GM12872 (cell line): ENCODE results near the gene SDHAF4.

Experiments
- CTCF ChIP-seq: IDR thresholded peaks from 3 replicates; pipeline ENCODE4 v1.5.1; 2011; ENCODE audit warnings: low read depth, mild to moderate bottlenecking, low read length, moderate library complexity; ENCODE audit not compliant: insufficient read depth

SDHAF4 gene

GRCh38 chr6:70599187-70599586 lies 32.5 kb downstream of the SDHAF4 start:
- TF ChIP-seq CTCF: no peak

- TF ChIP-seq CTCF: no peak
Measured at GRCh38 chr6:70601014-70601413, 34.3 kb downstream of the SDHAF4 start.

- TF ChIP-seq CTCF: no peak
Measured at GRCh38 chr6:70604254-70604653, 37.5 kb downstream of the SDHAF4 start.

GRCh38 chr6:70616728-70617260 lies 50.1 kb downstream of the SDHAF4 start:
- TF ChIP-seq CTCF: no peak

GRCh38 chr6:70620746-70621145 lies 54.0 kb downstream of the SDHAF4 start:
- TF ChIP-seq CTCF: no peak

GRCh38 chr6:70622461-70622860 lies 55.7 kb downstream of the SDHAF4 start:
- no peak for TF ChIP-seq CTCF

GRCh38 chr6:70625436-70625835 lies 58.7 kb downstream of the SDHAF4 start:
- TF ChIP-seq CTCF: no peak
